ENCODE results near the gene CACUL1.
"Not testable (repeated sequence)": the region's sequence is repeated elsewhere in the genome, so short reads cannot be mapped to it uniquely, and the experiment has no call there.

Gene CACUL1

GRCh38 chr10:118680197-118680596 lies 74.6 kb downstream of the CACUL1 start:
- TF ChIP-seq, protein P1, sequence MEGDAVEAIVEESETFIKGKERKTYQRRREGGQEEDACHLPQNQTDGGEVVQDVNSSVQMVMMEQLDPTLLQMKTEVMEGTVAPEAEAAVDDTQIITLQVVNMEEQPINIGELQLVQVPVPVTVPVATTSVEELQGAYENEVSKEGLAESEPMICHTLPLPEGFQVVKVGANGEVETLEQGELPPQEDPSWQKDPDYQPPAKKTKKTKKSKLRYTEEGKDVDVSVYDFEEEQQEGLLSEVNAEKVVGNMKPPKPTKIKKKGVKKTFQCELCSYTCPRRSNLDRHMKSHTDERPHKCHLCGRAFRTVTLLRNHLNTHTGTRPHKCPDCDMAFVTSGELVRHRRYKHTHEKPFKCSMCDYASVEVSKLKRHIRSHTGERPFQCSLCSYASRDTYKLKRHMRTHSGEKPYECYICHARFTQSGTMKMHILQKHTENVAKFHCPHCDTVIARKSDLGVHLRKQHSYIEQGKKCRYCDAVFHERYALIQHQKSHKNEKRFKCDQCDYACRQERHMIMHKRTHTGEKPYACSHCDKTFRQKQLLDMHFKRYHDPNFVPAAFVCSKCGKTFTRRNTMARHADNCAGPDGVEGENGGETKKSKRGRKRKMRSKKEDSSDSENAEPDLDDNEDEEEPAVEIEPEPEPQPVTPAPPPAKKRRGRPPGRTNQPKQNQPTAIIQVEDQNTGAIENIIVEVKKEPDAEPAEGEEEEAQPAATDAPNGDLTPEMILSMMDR (IDR thresholded peaks at IDR 0.05; ENCODE audit: low read depth, low read length): no peak
- H3K4me3 ChIP-seq (ENCODE audit: low read depth, low read length): no peak overlapping the region

- TF ChIP-seq, protein P1 (IDR thresholded peaks at IDR 0.05; ENCODE audit: low read depth, low read length): no peak
- H3K4me3 ChIP-seq (ENCODE audit: low read depth, low read length): no peak overlapping the region
Observed at GRCh38 chr10:118674226-118674919, 80.4 kb downstream of the CACUL1 start.

DNA sequence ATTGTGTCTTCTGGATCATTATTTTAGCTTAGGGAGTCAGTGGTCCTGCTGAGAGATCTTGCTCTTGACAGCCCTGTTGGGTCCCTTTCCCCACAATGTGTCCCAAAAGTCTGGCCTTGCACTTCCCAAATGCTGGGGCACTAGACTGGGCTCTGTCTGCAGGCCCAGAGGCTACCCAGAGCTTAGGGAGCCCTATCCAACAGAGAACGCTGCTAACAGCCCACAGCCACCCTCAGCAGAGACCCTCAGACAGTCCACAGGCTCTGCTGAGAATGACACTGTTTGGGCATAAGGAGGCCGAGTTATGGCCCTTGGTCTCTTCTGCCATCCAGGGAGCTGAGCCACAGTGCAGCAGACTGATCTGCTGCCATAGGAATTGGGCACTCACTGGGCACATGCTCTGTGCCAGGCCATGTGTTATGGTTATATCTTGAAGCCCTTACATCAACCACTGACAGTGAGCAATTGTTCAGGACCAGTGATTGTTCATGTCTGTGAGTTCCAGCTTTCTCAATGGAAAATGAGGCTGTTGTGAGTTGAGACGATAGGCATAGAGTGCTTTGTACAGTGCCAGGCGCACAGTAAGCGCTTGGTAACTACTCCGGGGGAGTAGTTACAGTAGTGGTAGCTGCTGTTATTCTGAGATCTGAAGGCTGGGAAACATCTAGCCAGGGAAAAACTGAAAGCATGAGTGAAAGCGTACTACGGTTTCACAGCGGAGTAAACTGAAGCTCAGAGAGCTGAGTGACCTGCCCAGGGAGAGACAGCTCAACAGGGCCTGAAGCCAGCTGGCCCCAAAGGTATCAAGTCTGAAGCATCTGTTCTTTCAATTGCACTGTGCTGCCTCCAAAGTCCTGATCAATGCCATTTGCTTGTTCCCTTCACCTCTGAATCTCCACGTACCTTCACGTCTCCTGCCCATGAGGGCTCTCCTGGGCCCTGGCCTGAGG lies 81.7 kb downstream of the CACUL1 start:
- TF ChIP-seq, protein P1 (IDR thresholded peaks at IDR 0.05; ENCODE audit: low read depth, low read length): no peak
- no peak overlapping the region for H3K4me3 ChIP-seq (ENCODE audit: low read depth, low read length)

- H3K4me3 ChIP-seq (ENCODE audit: low read depth, low read length): no peak overlapping the region
- TF ChIP-seq, protein P1 (IDR thresholded peaks at IDR 0.05; ENCODE audit: low read depth, low read length): no peak
Observed at GRCh38 chr10:118672153-118672552, 82.6 kb downstream of the CACUL1 start.

- H3K4me3 ChIP-seq (ENCODE audit: low read depth, low read length): not testable (repeated sequence)
Observed at GRCh38 chr10:118671221-118671620, 83.5 kb downstream of the CACUL1 start.

GRCh38 chr10:118670472-118671124 lies 84.2 kb downstream of the CACUL1 start:
- no peak overlapping the region for H3K4me3 ChIP-seq (ENCODE audit: low read depth, low read length)
- TF ChIP-seq, protein P1 (IDR thresholded peaks at IDR 0.05; ENCODE audit: low read depth, low read length): no peak

- H3K4me3 ChIP-seq (ENCODE audit: low read depth, low read length): no peak overlapping the region
- TF ChIP-seq, protein P1 (IDR thresholded peaks at IDR 0.05; ENCODE audit: low read depth, low read length): no peak
Observed at GRCh38 chr10:118669835-118670234, 84.9 kb downstream of the CACUL1 start.
